ENCODE measurements around the gene COA1. TPM values are rescaled to one million over a fixed set of nuclear protein-coding genes. Genes with fewer than 3 reads are reported as not detected.
A peak's percentile ranks its signal among the peaks of the same experiment; 100 is the strongest.

COA1 gene
- total RNA-seq, 4 donors from 2014 or later, result 31.8 to 53.2 (median 39.8) TPM

GRCh38 chr7:43643846-43644245 is 85.5 kb downstream of the COA1 start:
- no peak for DNase-seq
- Histone ChIP-seq H3K36me3 (no peaks in the 10 kb centered on the region), H3K27me3 (no peaks in the 10 kb centered on the region), H3K4me3 (no peak overlapping the region), H3K27ac (no peak overlapping the region), H3K9me3 (no peaks in the 10 kb centered on the region), H3K4me1 (peaks cover 40 to 53% (median 43%) of the 10 kb centered on the region in 4 donors)
- intact Hi-C loops (cut with DNase I; ENCODE audit: low total_unique reads) (no loop called here), in situ Hi-C loops (cut with MboI; ENCODE audit: low pct_ligation_motif_present in 1 of 4, low pct_unique_long_range_greater_than_20kb in 1 of 4, low sequenced_read_pairs in 3 of 4) (no loop called here)
- WGBS, 2 donors (ENCODE audit: low coverage in 1 of 2), result 82 to 100% methylated on average over 3 to 8 of the region's 8 CpGs
- TF ChIP-seq EP300 (IDR thresholded peaks at IDR 0.05; ENCODE audit: low read depth) (no peak), POLR2A (IDR thresholded peaks at IDR 0.05) (no peak), POLR2AphosphoS5 (IDR thresholded peaks at IDR 0.05) (no peak)
- TF ChIP-seq, protein P1, sequence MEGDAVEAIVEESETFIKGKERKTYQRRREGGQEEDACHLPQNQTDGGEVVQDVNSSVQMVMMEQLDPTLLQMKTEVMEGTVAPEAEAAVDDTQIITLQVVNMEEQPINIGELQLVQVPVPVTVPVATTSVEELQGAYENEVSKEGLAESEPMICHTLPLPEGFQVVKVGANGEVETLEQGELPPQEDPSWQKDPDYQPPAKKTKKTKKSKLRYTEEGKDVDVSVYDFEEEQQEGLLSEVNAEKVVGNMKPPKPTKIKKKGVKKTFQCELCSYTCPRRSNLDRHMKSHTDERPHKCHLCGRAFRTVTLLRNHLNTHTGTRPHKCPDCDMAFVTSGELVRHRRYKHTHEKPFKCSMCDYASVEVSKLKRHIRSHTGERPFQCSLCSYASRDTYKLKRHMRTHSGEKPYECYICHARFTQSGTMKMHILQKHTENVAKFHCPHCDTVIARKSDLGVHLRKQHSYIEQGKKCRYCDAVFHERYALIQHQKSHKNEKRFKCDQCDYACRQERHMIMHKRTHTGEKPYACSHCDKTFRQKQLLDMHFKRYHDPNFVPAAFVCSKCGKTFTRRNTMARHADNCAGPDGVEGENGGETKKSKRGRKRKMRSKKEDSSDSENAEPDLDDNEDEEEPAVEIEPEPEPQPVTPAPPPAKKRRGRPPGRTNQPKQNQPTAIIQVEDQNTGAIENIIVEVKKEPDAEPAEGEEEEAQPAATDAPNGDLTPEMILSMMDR (IDR thresholded peaks at IDR 0.05), result no peak

DNA sequence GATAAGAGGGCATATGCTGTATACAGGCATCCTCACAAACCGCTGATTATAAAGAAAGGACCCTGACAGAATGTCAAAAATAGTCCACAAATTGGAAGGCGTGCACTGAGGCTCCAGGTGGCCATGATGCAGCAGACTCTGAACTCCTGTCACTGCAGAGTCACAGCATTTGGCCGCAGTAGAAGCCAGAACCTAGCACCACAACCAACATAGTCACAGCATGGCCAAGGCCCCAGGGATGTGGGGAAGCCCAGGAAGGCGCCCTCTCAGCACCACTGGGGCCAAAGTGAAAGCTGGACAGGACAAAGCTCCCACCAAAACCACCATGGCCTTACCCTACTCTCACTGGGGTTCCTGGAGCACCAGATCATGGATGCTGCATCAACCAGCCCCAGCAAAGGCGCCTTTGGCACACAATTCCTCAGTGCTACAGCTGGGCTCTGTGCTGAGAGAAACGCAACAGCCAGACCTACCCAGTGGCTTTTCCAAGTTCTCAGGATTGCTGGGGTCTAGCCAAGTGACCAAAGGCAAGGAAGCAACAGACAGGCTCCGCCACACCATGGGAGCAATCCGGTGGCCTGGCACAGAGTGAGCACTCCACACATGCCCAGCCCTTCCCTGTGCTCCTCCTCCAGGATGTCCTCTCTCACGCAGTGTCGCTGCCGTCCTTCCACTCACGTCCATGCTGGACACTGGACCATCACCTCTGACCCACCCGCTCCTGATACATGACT is 86.3 kb downstream of the COA1 start:
- Histone ChIP-seq H3K36me3 (no peaks in the 10 kb centered on the region), H3K9me3 (no peaks in the 10 kb centered on the region), H3K27ac (no peak overlapping the region), H3K4me1 (peaks cover 32 to 52% (median 40%) of the 10 kb centered on the region in 4 donors), H3K27me3 (no peaks in the 10 kb centered on the region), H3K4me3 (no peak overlapping the region)
- in situ Hi-C loops (cut with MboI; ENCODE audit: low pct_ligation_motif_present in 1 of 4, low pct_unique_long_range_greater_than_20kb in 1 of 4, low sequenced_read_pairs in 3 of 4) (no loop called here), intact Hi-C loops (cut with DNase I; ENCODE audit: low total_unique reads) (no loop called here)
- DNase-seq, result no peak
- TF ChIP-seq EP300 (IDR thresholded peaks at IDR 0.05; ENCODE audit: low read depth), result no peak
- no peak for TF ChIP-seq POLR2AphosphoS5 (IDR thresholded peaks at IDR 0.05)
- no peak for TF ChIP-seq POLR2A (IDR thresholded peaks at IDR 0.05)
- TF ChIP-seq, protein P1 (IDR thresholded peaks at IDR 0.05), result no peak
- WGBS, 2 donors (ENCODE audit: low coverage in 1 of 2), result 83 to 91% methylated on average over 1 to 13 of the region's 13 CpGs

DNA sequence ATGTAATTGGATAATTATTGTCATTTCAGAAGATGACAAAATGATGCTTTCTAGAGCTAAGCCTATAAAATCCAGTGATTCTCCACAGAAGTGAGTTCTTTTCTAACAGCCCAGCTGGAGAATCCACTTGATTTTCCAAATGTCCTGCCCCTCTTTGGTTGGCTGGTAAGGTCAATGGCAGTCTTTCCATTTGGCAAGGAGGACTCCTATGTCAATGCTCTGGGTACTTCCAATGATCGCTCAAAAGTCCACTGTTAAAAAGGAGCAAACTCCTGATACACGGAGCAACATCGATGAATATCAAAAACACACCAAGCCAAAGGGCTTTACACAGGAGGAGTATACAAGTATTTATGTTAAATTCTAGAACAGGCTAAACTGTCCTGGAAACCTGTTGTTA is 88.6 kb downstream of the COA1 start:
- no peaks in the 10 kb centered on the region for H3K9me3 ChIP-seq
- TF ChIP-seq POLR2AphosphoS5 (IDR thresholded peaks at IDR 0.05), result no peak
- TF ChIP-seq EP300 (IDR thresholded peaks at IDR 0.05; ENCODE audit: low read depth), result no peak
- TF ChIP-seq, protein P1 (IDR thresholded peaks at IDR 0.05), result no peak
- no peak for TF ChIP-seq POLR2A (IDR thresholded peaks at IDR 0.05)
- H3K4me1 ChIP-seq, result peaks cover 13 to 47% (median 21%) of the 10 kb centered on the region in 4 donors
- intact Hi-C loops (cut with DNase I; ENCODE audit: low total_unique reads), result no loop called here
- in situ Hi-C loops (cut with MboI; ENCODE audit: low pct_ligation_motif_present in 1 of 4, low pct_unique_long_range_greater_than_20kb in 1 of 4, low sequenced_read_pairs in 3 of 4), result no loop called here
- H3K36me3 ChIP-seq, result peaks cover 0 to 8% (median 0%) of the 10 kb centered on the region in 4 donors
- peak overlapping the region; percentile 39 to 72 (median 54) for H3K27ac ChIP-seq
- H3K4me3 ChIP-seq, result no peak overlapping the region
- H3K27me3 ChIP-seq, result no peaks in the 10 kb centered on the region
- 98 to 100% methylated on average over 2 to 3 of the region's 3 CpGs for WGBS, 2 donors (ENCODE audit: low coverage in 1 of 2)
- DNase-seq, result no peak

- Histone ChIP-seq H3K9me3 (no peaks in the 10 kb centered on the region), H3K27me3 (no peaks in the 10 kb centered on the region), H3K27ac (peak overlapping the region; percentile 39 to 72 (median 54)), H3K36me3 (peaks cover 0 to 8% (median 0%) of the 10 kb centered on the region in 4 donors), H3K4me1 (peaks cover 13 to 44% (median 21%) of the 10 kb centered on the region in 4 donors), H3K4me3 (no peak overlapping the region)
- intact Hi-C loops (cut with DNase I; ENCODE audit: low total_unique reads), result no loop called here
- DNase-seq, result peak; percentile 61
- WGBS, 2 donors (ENCODE audit: low coverage in 1 of 2), result 49 to 71% methylated on average over 2 to 6 of the region's 6 CpGs
- TF ChIP-seq POLR2A (IDR thresholded peaks at IDR 0.05) (no peak), POLR2AphosphoS5 (IDR thresholded peaks at IDR 0.05) (peak in 2 of 3 donors; percentile 39 to 59)
- TF ChIP-seq, protein P1 (IDR thresholded peaks at IDR 0.05), result no peak
- in situ Hi-C loops (cut with MboI; ENCODE audit: low pct_ligation_motif_present in 1 of 4, low pct_unique_long_range_greater_than_20kb in 1 of 4, low sequenced_read_pairs in 3 of 4), result no loop called here
Observed at GRCh38 chr7:43639858-43640491, 89.3 kb downstream of the COA1 start.
